Esophagus squamous epithelium (tissue), 5 donors: ENCODE measurements around the gene LOXL4. TPM values are rescaled to one million over a fixed set of nuclear protein-coding genes. Genes with fewer than 3 reads are reported as not detected.

Experiments used
- DNase-seq: peaks from one replicate; lab custom pipeline; 2025; lab: John Stamatoyannopoulos, UW
- H3K27ac ChIP-seq, 4 donors: fragments of 200-600 bp; sonication (generic); one replicate each; pipeline ENCODE4 v1.5.1; 2016 to 2019; ENCODE audit warnings: mild to moderate bottlenecking in 1 of 4
- H3K27me3 ChIP-seq, 4 donors: fragments of 200-600 bp; sonication (generic); 1 replicate in 3 of 4; 2 replicates in 1 of 4; pipeline versions ENCODE4 v1.5.1 to v1.6.0; 2017 to 2021; ENCODE audit warnings: antibody characterized with exemption in 1 of 4
- H3K36me3 ChIP-seq, 3 donors: fragments of 200-600 bp; sonication (generic); one replicate each; pipeline ENCODE4 v1.5.1; 2016 to 2019
- H3K4me1 ChIP-seq, 3 donors: fragments of 200-600 bp; sonication (generic); one replicate each; pipeline ENCODE4 v1.5.1; 2017 to 2019
- H3K4me3 ChIP-seq, 4 donors: fragments of 200-600 bp; sonication (generic); 1 replicate in 3 of 4; 2 replicates in 1 of 4; pipeline ENCODE4 v1.5.1; 2016 to 2019; ENCODE audit warnings: mild to moderate bottlenecking in 2 of 4, moderate library complexity in 1 of 4
- H3K9me3 ChIP-seq, 3 donors: fragments of 200-600 bp; sonication (generic); one replicate each; pipeline ENCODE4 v1.5.1; 2016 to 2019
- CTCF ChIP-seq, 6 experiments: fragments of 450-650 bp in 4 of 6; fragments of 200-600 bp in 2 of 6; sonication (generic) in 2 of 6; IDR thresholded peaks; one replicate each; pipeline ENCODE4 v1.5.1; 2016 to 2019; ENCODE audit warnings: antibody characterized with exemption in 6 of 6, mild to moderate bottlenecking in 4 of 6, moderate library complexity in 4 of 6
- POLR2A ChIP-seq, 4 donors: fragments of 450-650 bp; IDR thresholded peaks; one replicate each; pipeline ENCODE4 v1.6.1; 2017; ENCODE audit warnings: antibody characterized with exemption in 4 of 4, mild to moderate bottlenecking in 4 of 4, moderate library complexity in 3 of 4
- WGBS, 2 donors: methylation state at CpG; one replicate each; pipeline ENCODE4 v1.1.5; 2018; 5-methylcytosine and 5-hydroxymethylcytosine counted together
- intact Hi-C: fragments of 100-400 bp; cut with DNase I; formaldehyde crosslinking; loops from one replicate; pipeline ENCODE4 v1.15.0; 2022
- total RNA-seq, 4 donors: library from RNA; depleted of rRNA; stranded (reverse); fragments of >200 nt; gene quantifications; one replicate each; pipeline ENCODE4 v1.1.0, GENCODE V29; 2016
- donor health status: DM: yes; HTN: yes; CAD: no.

The LOXL4 gene
- total RNA-seq, 4 donors from 2014 or later = 0.19 to 3.5 (median 1.4) TPM

- Histone ChIP-seq H3K4me1 (peaks cover 0 to 8% (median 0%) of the 10 kb centered on the region in 3 donors), H3K27me3 (peaks cover 0 to 65% (median 0%) of the 10 kb centered on the region in 4 donors), H3K27ac (no peak overlapping the region), H3K4me3 (no peak overlapping the region), H3K36me3 (no peaks in the 10 kb centered on the region), H3K9me3 (no peaks in the 10 kb centered on the region)
- no peak for TF ChIP-seq CTCF (IDR thresholded peaks at IDR 0.05)
- TF ChIP-seq POLR2A (IDR thresholded peaks at IDR 0.05) = no peak
- DNase-seq = no peak
- intact Hi-C loops = loop anchor here (10.0 kb wide), 1 partner anchor 139 kb away; no protein-coding TSS in a partner anchor
Measured at GRCh38 chr10:98303569-98303968, 35.6 kb upstream of the LOXL4 start.

GRCh38 chr10:98302741-98303365 is 34.9 kb upstream of the LOXL4 start:
- WGBS, 2 donors = 60 to 82% methylated on average over 3 to 4 of the region's 4 CpGs
- TF ChIP-seq CTCF (IDR thresholded peaks at IDR 0.05) = no peak
- no peak for TF ChIP-seq POLR2A (IDR thresholded peaks at IDR 0.05)
- Histone ChIP-seq H3K4me3 (no peak overlapping the region), H3K27ac (no peak overlapping the region), H3K9me3 (no peaks in the 10 kb centered on the region), H3K27me3 (peaks cover 0 to 59% (median 0%) of the 10 kb centered on the region in 4 donors), H3K36me3 (no peaks in the 10 kb centered on the region), H3K4me1 (peaks cover 0 to 1% (median 0%) of the 10 kb centered on the region in 3 donors)
- intact Hi-C loops = loop anchor here (10.0 kb wide), 1 partner anchor 138 kb away; no protein-coding TSS in a partner anchor
- no peak for DNase-seq

GRCh38 chr10:98301664-98302319 is 33.8 kb upstream of the LOXL4 start:
- Histone ChIP-seq H3K36me3 (no peaks in the 10 kb centered on the region), H3K9me3 (no peaks in the 10 kb centered on the region), H3K27ac (no peak overlapping the region), H3K4me3 (no peak overlapping the region), H3K4me1 (peaks cover 0 to 2% (median 0%) of the 10 kb centered on the region in 3 donors), H3K27me3 (peaks cover 0 to 59% (median 0%) of the 10 kb centered on the region in 4 donors)
- whole genome bisulfite sequencing, 2 donors = 55 to 59% methylated on average over 4 to 5 of the region's 9 CpGs
- intact Hi-C loops = loop anchor here (10.0 kb wide), 1 partner anchor 137 kb away; no protein-coding TSS in a partner anchor
- no peak for DNase-seq
- TF ChIP-seq CTCF (IDR thresholded peaks at IDR 0.05) (no peak), POLR2A (IDR thresholded peaks at IDR 0.05) (no peak)

- 86 to 93% methylated on average over 5 to 7 of the region's 7 CpGs for WGBS, 2 donors
- Histone ChIP-seq H3K4me1 (peaks cover 0 to 13% (median 7%) of the 10 kb centered on the region in 3 donors), H3K27ac (no peak overlapping the region), H3K27me3 (peaks cover 0 to 55% (median 0%) of the 10 kb centered on the region in 4 donors), H3K36me3 (no peaks in the 10 kb centered on the region), H3K9me3 (no peaks in the 10 kb centered on the region), H3K4me3 (no peak overlapping the region)
- no peak for DNase-seq
- intact Hi-C loops = loop anchor here (10.0 kb wide), 1 partner anchor 136 kb away; no protein-coding TSS in a partner anchor
- TF ChIP-seq POLR2A (IDR thresholded peaks at IDR 0.05) = no peak
- TF ChIP-seq CTCF (IDR thresholded peaks at IDR 0.05) = no peak
Measured at GRCh38 chr10:98300526-98301229, 32.7 kb upstream of the LOXL4 start.
